HG03139 (cell line): ENCODE measurements around the gene PDE4B.
"Not testable (repeated sequence)": the region's sequence is repeated elsewhere in the genome, so short reads cannot be mapped to it uniquely, and the experiment has no call there.

Source experiments
- ATAC-seq: cut with Tn5 transposase; IDR thresholded peaks from one replicate; pipeline ENCODE4 v1.9.1; 2021; ENCODE audit not compliant: unreplicated experiment

The PDE4B gene

DNA sequence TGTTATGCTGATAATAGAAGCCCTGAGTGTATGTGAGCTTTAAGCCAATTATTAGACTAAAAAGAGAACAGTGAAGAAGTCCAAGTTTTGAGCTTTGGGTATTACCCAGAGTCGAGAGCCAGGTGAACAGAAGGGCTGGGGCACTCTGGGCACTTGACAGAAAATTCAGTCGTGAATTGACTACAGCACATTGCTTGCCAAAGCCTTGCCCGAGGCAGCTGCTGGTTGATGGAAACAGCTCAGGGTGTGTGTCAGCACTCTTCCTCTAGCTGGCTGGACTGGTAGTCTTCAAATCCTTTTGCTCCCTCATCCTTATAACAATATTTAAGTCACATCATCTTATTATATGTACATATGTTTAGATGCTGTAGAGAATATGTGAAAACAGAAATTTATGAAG, 21.3 kb downstream of the PDE4B start:
- ATAC-seq, result no peak

DNA sequence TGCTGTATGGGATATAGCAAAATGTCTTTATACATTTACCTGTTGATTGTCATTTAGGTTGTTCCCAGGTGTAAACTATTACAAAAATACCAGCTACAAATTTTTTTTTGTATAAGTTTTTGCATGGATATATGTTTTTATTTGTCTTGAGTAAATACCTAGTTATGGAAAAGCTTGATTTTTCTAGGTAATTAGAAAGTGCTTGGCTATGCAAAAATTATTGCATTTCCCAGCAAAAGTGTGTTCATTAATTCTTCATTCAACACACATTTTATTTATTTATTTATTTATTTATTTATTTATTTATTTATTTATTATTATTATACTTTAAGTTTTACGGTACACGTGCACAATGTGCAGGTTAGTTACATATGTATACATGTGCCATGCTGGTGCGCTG, 22.1 kb downstream of the PDE4B start:
- no peak for ATAC-seq

GRCh38 chr1:65817891-65818290, 25.2 kb downstream of the PDE4B start:
- no peak for ATAC-seq

GRCh38 chr1:65818966-65819365, 26.3 kb downstream of the PDE4B start:
- no peak for ATAC-seq

GRCh38 chr1:65820983-65821382, 28.3 kb downstream of the PDE4B start:
- ATAC-seq, result no peak

- ATAC-seq, result no peak
Measured at GRCh38 chr1:65821386-65821785, 28.7 kb downstream of the PDE4B start.

- ATAC-seq, result no peak
Measured at GRCh38 chr1:65824103-65824502, 31.4 kb downstream of the PDE4B start.

GRCh38 chr1:65825741-65826140, 33.0 kb downstream of the PDE4B start:
- ATAC-seq, result no peak

DNA sequence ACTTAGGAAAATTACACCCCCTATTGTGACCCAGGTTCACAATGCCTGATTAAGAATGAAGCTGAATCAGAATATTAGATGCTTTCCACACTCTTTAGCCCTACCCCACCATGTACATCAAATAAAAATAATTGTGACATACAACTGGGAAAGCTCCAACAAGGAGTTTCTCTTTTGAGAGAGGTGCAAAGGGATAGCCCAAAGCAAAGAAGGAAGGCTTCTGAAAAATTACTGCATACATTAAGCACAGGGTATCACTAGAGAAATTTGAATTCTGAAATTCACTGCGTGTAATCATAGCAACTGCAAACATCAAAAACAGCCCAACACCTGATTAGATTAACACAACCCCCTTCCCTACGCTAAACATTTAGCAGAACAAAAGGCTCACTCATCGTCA, 34.1 kb downstream of the PDE4B start:
- ATAC-seq, result no peak

DNA sequence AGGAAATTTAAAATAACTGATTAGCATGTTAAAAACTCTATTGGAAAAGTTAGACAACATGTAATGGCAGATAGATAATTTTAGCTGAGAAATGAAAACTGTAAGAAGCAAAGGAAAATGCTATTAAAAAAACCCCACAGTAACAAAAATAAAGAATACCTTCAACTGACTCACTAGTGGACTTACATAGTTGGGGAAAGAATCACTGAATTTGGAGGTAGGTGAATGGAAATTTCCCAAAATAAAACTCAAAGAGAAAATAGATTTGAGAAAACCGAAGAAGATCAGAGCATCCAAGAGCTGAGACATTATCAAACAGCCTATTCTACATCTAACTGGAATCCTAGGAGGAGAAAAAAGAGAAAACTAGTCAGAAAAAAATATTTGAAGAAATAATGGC, 34.7 kb downstream of the PDE4B start:
- no peak for ATAC-seq

- ATAC-seq, result no peak
Measured at GRCh38 chr1:65830306-65830705, 37.6 kb downstream of the PDE4B start.

GRCh38 chr1:65832296-65832695, 39.6 kb downstream of the PDE4B start:
- no peak for ATAC-seq

DNA sequence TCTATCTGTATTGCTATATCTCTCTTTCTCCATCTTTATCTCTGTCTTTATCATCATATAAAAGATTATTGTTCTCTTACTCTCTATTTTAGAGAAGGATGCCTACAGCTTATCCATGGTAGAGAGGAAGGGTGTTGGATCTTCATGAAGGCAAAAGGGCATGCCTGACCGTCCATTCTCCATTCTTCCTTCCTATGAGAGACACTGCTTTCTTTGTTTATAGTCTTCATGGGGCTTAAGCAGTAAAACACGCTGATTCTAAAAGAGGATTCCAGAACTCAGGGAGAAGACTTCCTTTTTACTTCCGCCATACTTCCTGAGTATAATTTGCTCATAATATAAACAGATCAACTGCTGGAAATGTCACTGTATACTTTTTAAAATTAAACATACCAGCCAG, 44.0 kb downstream of the PDE4B start:
- no peak for ATAC-seq

DNA sequence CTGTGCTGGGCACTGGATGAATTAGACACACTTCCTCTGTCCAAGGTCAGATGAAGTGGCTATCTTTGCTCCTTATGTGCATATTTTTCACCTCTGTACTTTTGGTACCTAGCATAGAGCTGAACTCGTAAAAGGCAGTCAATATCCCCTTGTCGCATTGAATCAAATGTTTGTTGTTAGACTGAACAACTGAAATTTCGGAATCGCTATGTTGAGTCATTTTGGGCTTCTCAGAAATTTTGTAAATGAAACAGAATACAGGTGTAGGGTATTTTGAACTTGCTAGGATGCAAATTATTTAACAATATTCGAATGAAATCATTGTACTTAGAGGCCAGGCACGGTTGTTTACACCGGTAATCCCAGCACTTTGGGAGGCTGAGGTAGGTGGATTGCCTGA, 48.0 kb downstream of the PDE4B start:
- ATAC-seq, result no peak

GRCh38 chr1:65844296-65844695, 51.6 kb downstream of the PDE4B start:
- ATAC-seq, result no peak

DNA sequence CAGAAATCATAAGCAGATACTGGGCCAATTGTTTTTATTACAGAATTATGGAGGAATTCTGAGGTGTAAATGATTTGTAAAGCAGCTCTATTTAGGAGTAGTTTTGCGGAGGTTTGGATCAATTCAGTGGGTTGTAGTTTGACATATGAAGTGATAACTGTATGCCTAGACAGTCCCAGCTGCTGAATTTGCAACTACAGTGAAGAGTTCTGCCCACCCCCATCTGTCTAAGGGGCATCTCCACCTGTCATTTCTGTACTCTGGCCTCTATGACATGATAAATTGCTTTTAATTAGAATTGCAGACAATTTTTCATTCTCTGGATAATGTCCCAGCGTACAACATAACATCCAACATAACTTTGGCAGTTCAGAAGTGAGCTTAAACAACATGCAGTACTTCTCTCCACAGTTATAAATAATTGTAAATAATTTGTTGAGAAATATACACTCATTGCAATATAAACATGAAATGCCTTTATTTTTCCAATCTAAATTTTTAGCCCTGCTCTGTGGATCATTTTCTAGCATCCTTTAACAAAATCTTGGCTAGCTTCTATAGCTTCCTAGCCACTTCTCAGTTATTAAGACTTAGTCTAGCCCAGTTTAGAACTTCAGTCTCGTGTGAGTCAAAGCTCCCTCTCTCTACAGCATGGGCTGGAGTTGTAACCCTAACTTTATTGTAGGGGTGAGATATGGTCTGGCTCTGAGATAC, 52.3 kb downstream of the PDE4B start:
- ATAC-seq, result no peak

- no peak for ATAC-seq
Measured at GRCh38 chr1:65845535-65846060, 52.9 kb downstream of the PDE4B start.

DNA sequence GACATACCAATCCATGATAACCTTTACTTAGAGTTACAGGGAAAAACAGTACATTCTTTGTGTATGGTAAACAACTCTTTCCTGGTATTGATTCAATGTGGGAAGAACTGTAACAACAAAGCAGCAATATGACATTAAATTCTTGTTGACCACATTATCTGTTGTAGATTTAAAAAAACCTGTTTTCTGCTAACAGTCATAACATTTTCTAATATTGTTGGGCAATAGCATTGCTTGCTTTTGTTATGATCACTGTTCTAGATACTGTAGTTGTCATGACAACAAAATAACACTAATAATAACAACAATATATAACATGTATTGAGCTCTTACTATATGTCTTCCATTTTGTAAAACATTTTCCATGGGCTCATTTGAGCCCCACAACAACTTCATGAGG, 54.2 kb downstream of the PDE4B start:
- no peak for ATAC-seq

DNA sequence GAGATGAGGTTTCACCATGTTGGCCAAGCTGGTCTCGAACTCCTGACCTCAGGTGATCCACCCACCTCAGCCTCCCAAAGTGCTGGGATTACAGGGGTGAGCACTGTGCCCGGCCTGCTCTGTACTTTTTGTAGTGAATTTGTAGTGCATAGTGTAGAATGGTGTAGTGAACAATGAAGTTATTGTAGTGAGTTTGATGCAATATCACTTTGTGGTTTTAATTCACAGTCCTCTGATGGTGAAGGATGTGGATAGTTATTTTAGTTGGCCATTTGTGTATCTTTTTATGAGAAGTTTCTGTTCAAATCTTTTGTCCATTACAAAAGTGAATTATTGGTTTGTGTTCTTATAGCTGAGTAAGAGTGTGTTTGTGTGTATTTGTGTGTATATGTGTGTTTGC, 57.6 kb downstream of the PDE4B start:
- ATAC-seq, result no peak

- not testable (repeated sequence) for ATAC-seq
Measured at GRCh38 chr1:65856591-65856990, 63.9 kb downstream of the PDE4B start.

- no peak for ATAC-seq
Measured at GRCh38 chr1:65866439-65866838, 73.7 kb downstream of the PDE4B start.

- no peak for ATAC-seq
Measured at GRCh38 chr1:65872301-65872700, 79.6 kb downstream of the PDE4B start.

GRCh38 chr1:65878342-65878741, 85.6 kb downstream of the PDE4B start:
- ATAC-seq, result not testable (repeated sequence)
